Neural progenitor cell (in vitro differentiated cells): ENCODE measurements around the gene KLK6. TPM values are rescaled to one million over a fixed set of nuclear protein-coding genes. Genes with fewer than 3 reads are reported as not detected.

Experiments used
- DNase-seq: peaks from one replicate; pipeline ENCODE4 v3.0.0-alpha.2; 2016; ENCODE audit warnings: low spot score
- H2AFZ ChIP-seq: fragments of 200-600 bp; sonication (generic); replicated peaks from 2 replicates; pipeline ENCODE4 v1.6.1; 2016; ENCODE audit warnings: antibody characterized with exemption
- H3F3A ChIP-seq: fragments of 200-600 bp; sonication (generic); 2 replicates; pipeline ENCODE4 v1.6.1; 2016; ENCODE audit warnings: antibody characterized with exemption, low read depth
- H3K27ac ChIP-seq: fragments of 200-600 bp; sonication (generic); 2 replicates; pipeline ENCODE4 v1.5.1; 2016; ENCODE audit warnings: mild to moderate bottlenecking
- H3K27me3 ChIP-seq: fragments of 200-600 bp; sonication (generic); 2 replicates; pipeline ENCODE4 v1.6.1; 2016; ENCODE audit warnings: mild to moderate bottlenecking, moderate library complexity
- H3K36me3 ChIP-seq: fragments of 200-600 bp; sonication (generic); 2 replicates; pipeline ENCODE4 v1.5.1; 2016
- H3K4me1 ChIP-seq: fragments of 200-600 bp; sonication (generic); 2 replicates; pipeline ENCODE4 v1.6.1; 2016; ENCODE audit warnings: mixed run types
- H3K4me2 ChIP-seq: fragments of 200-600 bp; sonication (generic); 2 replicates; pipeline ENCODE4 v1.6.1; 2016
- H3K4me3 ChIP-seq: fragments of 200-600 bp; sonication (generic); 2 replicates; pipeline ENCODE4 v1.5.1; 2016
- H3K79me2 ChIP-seq: fragments of 200-600 bp; sonication (generic); 2 replicates; pipeline ENCODE4 v1.6.1; 2016; ENCODE audit warnings: low read depth
- H3K9ac ChIP-seq: fragments of 200-600 bp; sonication (generic); 2 replicates; pipeline ENCODE4 v1.6.1; 2016
- H3K9me3 ChIP-seq: fragments of 200-600 bp; sonication (generic); 2 replicates; pipeline ENCODE4 v1.5.1; 2016; ENCODE audit warnings: low read depth
- H4K20me1 ChIP-seq: fragments of 200-600 bp; sonication (generic); 2 replicates; pipeline ENCODE4 v1.6.1; 2016; ENCODE audit warnings: low read depth
- H3K27ac Mint-ChIP-seq: 3 replicates; pipeline ENCODE4 v1.8.0; 2021; ENCODE audit warnings: mixed read lengths
- H3K27me3 Mint-ChIP-seq: 2 replicates; pipeline ENCODE4 v1.8.0; 2022; ENCODE audit warnings: low read depth, mild to moderate bottlenecking, inconsistent platforms, moderate library complexity, mixed read lengths; ENCODE audit not compliant: insufficient read depth
- H3K36me3 Mint-ChIP-seq: 3 replicates; pipeline ENCODE4 v1.8.0; 2021; ENCODE audit warnings: mixed read lengths
- H3K4me1 Mint-ChIP-seq: 3 replicates; pipeline ENCODE4 v1.8.0; 2021; ENCODE audit warnings: mixed read lengths
- H3K4me3 Mint-ChIP-seq: 3 replicates; pipeline ENCODE4 v1.8.0; 2021; ENCODE audit warnings: mild to moderate bottlenecking, moderate library complexity, mixed read lengths
- H3K9me3 Mint-ChIP-seq: 3 replicates; pipeline ENCODE4 v1.8.0; 2020; ENCODE audit warnings: mixed read lengths
- CTCF ChIP-seq: fragments of 200-600 bp; sonication (generic); IDR thresholded peaks from 2 replicates; pipeline ENCODE4 v1.5.1; 2017; ENCODE audit warnings: antibody characterized with exemption, mild to moderate bottlenecking
- EZH2 ChIP-seq: fragments of 200-600 bp; sonication (generic); IDR thresholded peaks from 2 replicates; pipeline ENCODE4 v1.6.1; 2017; ENCODE audit warnings: antibody characterized with exemption, mild to moderate bottlenecking, moderate library complexity
- EZH2phosphoT487 ChIP-seq: fragments of 200-600 bp; sonication (generic); IDR thresholded peaks from 2 replicates; pipeline ENCODE4 v1.6.1; 2017; ENCODE audit warnings: antibody characterized with exemption
- total RNA-seq: library from RNA; depleted of rRNA; stranded (reverse); fragments of >200 nt; gene quantifications from 2 replicates; pipeline ENCODE4 v1.2.3, GENCODE V29; 2015; ENCODE audit warnings: low replicate concordance

Gene KLK6
- total RNA-seq, 1 donor from 2014 or later: not detected

- Histone ChIP-seq H3K36me3 (no peaks in the 10 kb centered on the region), H3K27me3 (peaks cover 68% of the 10 kb centered on the region), H4K20me1 (peaks cover 7% of the 10 kb centered on the region), H3K79me2 (no peaks in the 10 kb centered on the region), H3F3A (peaks cover 25% of the 10 kb centered on the region), H3K4me3 (no peak overlapping the region), H3K27ac (no peak overlapping the region), H3K4me2 (no peak overlapping the region), H3K9me3 (no peaks in the 10 kb centered on the region), H3K4me1 (peaks cover 13% of the 10 kb centered on the region), H2AFZ (no peak overlapping the region), H3K9ac (no peak overlapping the region)
- DNase-seq: no peak
- Mint-ChIP-seq H3K4me3 (peak overlapping the region; percentile 47), H3K36me3 (no peaks in the 10 kb centered on the region), H3K9me3 (peaks cover 13% of the 10 kb centered on the region), H3K4me1 (peaks cover 9% of the 10 kb centered on the region), H3K27ac (no peak overlapping the region), H3K27me3 (peaks cover 61% of the 10 kb centered on the region)
- no peak for TF ChIP-seq EZH2phosphoT487
- no peak for TF ChIP-seq EZH2
- TF ChIP-seq CTCF: no peak
Measured at GRCh38 chr19:51015691-51016267, 46.4 kb upstream of the KLK6 start.

- H3K27me3 Mint-ChIP-seq: peaks cover 56% of the 10 kb centered on the region
Measured at GRCh38 chr19:51014242-51014641, 44.9 kb upstream of the KLK6 start.

GRCh38 chr19:51012661-51013190 lies 43.3 kb upstream of the KLK6 start:
- DNase-seq: no peak
- Mint-ChIP-seq H3K4me3 (no peak overlapping the region), H3K9me3 (peaks cover 10% of the 10 kb centered on the region), H3K27ac (no peak overlapping the region), H3K36me3 (no peaks in the 10 kb centered on the region), H3K4me1 (peaks cover 6% of the 10 kb centered on the region), H3K27me3 (peaks cover 44% of the 10 kb centered on the region)
- Histone ChIP-seq H3K4me1 (no peaks in the 10 kb centered on the region), H2AFZ (no peak overlapping the region), H3K27ac (no peak overlapping the region), H3K4me2 (no peak overlapping the region), H3K36me3 (no peaks in the 10 kb centered on the region), H3K9me3 (no peaks in the 10 kb centered on the region), H4K20me1 (no peaks in the 10 kb centered on the region), H3K79me2 (no peaks in the 10 kb centered on the region), H3K4me3 (no peak overlapping the region), H3K9ac (no peak overlapping the region), H3F3A (peaks cover 8% of the 10 kb centered on the region), H3K27me3 (peaks cover 53% of the 10 kb centered on the region)
- TF ChIP-seq EZH2phosphoT487: no peak
- no peak for TF ChIP-seq EZH2
- TF ChIP-seq CTCF: no peak

More at GRCh38 chr19:51014242-51014641, 44.9 kb upstream of the KLK6 start:
- H2AFZ ChIP-seq: no peak overlapping the region
- H3K4me1 ChIP-seq: peaks cover 6% of the 10 kb centered on the region
- DNase-seq: no peak
- no peak overlapping the region for H3K27ac ChIP-seq
- no peak overlapping the region for H3K4me3 ChIP-seq
- no peak for TF ChIP-seq EZH2phosphoT487
- no peak for TF ChIP-seq EZH2
- H3K9ac ChIP-seq: no peak overlapping the region
- Mint-ChIP-seq H3K9me3 (peaks cover 13% of the 10 kb centered on the region), H3K27ac (no peak overlapping the region), H3K4me3 (peak overlapping the region; percentile 64), H3K4me1 (peaks cover 9% of the 10 kb centered on the region), H3K36me3 (no peaks in the 10 kb centered on the region)
- H3K4me2 ChIP-seq: no peak overlapping the region
- no peaks in the 10 kb centered on the region for H3K9me3 ChIP-seq
- H3K36me3 ChIP-seq: no peaks in the 10 kb centered on the region
- peaks cover 55% of the 10 kb centered on the region for H3K27me3 ChIP-seq
- no peaks in the 10 kb centered on the region for H3K79me2 ChIP-seq
- H4K20me1 ChIP-seq: no peaks in the 10 kb centered on the region
- H3F3A ChIP-seq: peaks cover 12% of the 10 kb centered on the region
